ENCODE data around the gene NPNT. TPM values are rescaled to one million over a fixed set of nuclear protein-coding genes. Genes with fewer than 3 reads are reported as not detected.

NPNT gene
- total RNA-seq, 4 donors from 2014 or later: 15.6 to 53.8 (median 40.7) TPM

DNA sequence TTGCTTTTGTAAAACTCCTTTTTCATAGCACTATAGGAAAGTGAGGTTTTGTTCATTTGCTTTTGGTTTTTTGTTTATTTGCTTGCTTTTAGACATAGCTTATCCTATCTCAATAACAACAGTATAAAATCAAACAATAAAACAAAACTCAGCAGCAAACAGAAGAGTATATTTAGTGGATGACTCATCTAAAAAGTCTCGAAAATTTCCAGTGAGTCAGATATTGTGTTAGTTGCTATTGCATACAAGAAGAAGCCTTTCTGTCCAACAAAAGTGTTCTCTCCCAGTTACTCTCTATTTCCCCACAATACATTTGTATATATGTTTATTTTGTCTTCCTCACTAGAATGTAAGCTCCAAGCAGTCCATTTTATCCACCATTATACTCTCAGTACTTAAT, 36.0 kb upstream of the NPNT start:
- WGBS, 2 donors: 23 to 36% methylated on average over 1 of the region's 1 CpG
- Histone ChIP-seq H3K36me3 (peaks cover 0 to 16% (median 0%) of the 10 kb centered on the region in 3 donors), H3K4me1 (no peaks in the 10 kb centered on the region), H3K27ac (no peak overlapping the region), H3K4me3 (no peak overlapping the region), H3K27me3 (no peaks in the 10 kb centered on the region), H3K9me3 (peaks cover 0 to 57% (median 3%) of the 10 kb centered on the region in 4 donors)
- DNase-seq (ENCODE audit: low spot score in 2 of 2): no peak
- TF ChIP-seq, protein P1, sequence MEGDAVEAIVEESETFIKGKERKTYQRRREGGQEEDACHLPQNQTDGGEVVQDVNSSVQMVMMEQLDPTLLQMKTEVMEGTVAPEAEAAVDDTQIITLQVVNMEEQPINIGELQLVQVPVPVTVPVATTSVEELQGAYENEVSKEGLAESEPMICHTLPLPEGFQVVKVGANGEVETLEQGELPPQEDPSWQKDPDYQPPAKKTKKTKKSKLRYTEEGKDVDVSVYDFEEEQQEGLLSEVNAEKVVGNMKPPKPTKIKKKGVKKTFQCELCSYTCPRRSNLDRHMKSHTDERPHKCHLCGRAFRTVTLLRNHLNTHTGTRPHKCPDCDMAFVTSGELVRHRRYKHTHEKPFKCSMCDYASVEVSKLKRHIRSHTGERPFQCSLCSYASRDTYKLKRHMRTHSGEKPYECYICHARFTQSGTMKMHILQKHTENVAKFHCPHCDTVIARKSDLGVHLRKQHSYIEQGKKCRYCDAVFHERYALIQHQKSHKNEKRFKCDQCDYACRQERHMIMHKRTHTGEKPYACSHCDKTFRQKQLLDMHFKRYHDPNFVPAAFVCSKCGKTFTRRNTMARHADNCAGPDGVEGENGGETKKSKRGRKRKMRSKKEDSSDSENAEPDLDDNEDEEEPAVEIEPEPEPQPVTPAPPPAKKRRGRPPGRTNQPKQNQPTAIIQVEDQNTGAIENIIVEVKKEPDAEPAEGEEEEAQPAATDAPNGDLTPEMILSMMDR (IDR thresholded peaks at IDR 0.05): no peak
- TF ChIP-seq POLR2A (IDR thresholded peaks at IDR 0.05): no peak
- no peak for TF ChIP-seq EP300 (IDR thresholded peaks at IDR 0.05)

DNA sequence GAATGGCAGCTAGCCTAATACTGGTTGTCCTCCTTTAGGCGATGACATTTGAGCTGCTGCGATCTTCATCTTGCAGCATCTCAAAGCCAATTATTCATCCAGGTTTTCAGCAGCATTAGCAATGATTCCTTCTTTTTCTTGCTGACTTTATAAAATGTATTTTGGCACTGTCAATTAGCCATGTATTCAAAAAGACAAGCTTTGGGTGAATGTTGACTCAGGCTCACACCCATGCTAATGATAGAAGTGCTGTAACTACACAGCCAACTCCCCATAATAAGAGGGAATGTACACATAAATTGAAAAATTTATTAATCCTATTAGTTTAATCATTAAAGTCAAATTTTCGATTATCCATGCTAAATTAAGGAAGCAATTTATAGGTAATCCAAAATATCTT, 24.3 kb upstream of the NPNT start:
- H3K27me3 ChIP-seq: no peaks in the 10 kb centered on the region
- TF ChIP-seq EP300 (IDR thresholded peaks at IDR 0.05): no peak
- TF ChIP-seq, protein P1 (IDR thresholded peaks at IDR 0.05): no peak
- TF ChIP-seq POLR2A (IDR thresholded peaks at IDR 0.05): no peak
- WGBS, 2 donors: 81 to 90% methylated on average over 3 of the region's 3 CpGs
- H3K36me3 ChIP-seq: no peaks in the 10 kb centered on the region
- H3K4me1 ChIP-seq: no peaks in the 10 kb centered on the region
- no peaks in the 10 kb centered on the region for H3K9me3 ChIP-seq
- no peak for DNase-seq (ENCODE audit: low spot score in 2 of 2)
- H3K27ac ChIP-seq: no peak overlapping the region
- no peak overlapping the region for H3K4me3 ChIP-seq

DNA sequence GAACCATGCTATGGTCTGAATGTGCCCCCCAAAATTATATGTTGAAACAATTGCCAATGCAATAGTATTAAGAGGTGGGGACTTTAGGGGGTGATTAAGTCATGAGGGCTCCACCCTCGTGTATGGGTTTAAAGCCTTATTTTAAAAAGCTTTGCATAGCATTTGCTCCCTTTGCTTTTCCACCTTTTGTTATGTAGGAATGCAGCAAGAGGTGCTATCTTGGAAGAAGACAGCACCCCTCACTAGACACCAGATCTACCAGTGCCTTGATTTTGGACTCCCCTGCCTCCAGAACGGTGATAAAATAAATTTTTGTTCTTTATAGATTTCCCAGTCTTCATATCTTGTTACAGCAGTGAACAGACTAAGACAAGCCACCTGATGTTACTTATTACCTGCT, 23.3 kb upstream of the NPNT start:
- no peak overlapping the region for H3K4me3 ChIP-seq
- H3K27me3 ChIP-seq: no peaks in the 10 kb centered on the region
- no peak for TF ChIP-seq EP300 (IDR thresholded peaks at IDR 0.05)
- TF ChIP-seq, protein P1 (IDR thresholded peaks at IDR 0.05): no peak
- TF ChIP-seq POLR2A (IDR thresholded peaks at IDR 0.05): no peak
- no peak for DNase-seq (ENCODE audit: low spot score in 2 of 2)
- H3K4me1 ChIP-seq: no peaks in the 10 kb centered on the region
- H3K9me3 ChIP-seq: no peaks in the 10 kb centered on the region
- WGBS, 2 donors: 67 to 78% methylated on average over 2 of the region's 2 CpGs
- no peak overlapping the region for H3K27ac ChIP-seq
- H3K36me3 ChIP-seq: no peaks in the 10 kb centered on the region

DNA sequence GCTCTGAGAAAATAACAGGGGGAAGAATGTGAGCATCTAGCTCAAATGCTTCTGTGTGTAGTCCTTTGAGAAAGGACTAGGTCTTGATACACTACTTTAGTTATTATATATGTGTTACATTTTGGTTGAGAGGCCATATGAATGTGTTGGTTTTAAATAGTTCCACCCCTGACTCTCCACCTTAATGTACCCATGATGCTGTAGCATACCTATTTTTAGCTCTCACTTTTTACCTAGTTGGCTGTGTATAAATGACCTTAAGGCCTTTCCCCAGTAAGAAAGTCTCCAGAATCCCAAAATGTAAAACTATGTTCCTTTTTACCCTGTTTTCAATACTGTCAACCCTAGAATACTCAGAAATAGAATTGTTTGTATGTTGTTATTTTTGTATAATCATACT, 20.0 kb upstream of the NPNT start:
- no peak overlapping the region for H3K27ac ChIP-seq
- no peaks in the 10 kb centered on the region for H3K27me3 ChIP-seq
- no peaks in the 10 kb centered on the region for H3K4me1 ChIP-seq
- no peaks in the 10 kb centered on the region for H3K36me3 ChIP-seq
- TF ChIP-seq EP300 (IDR thresholded peaks at IDR 0.05): no peak
- TF ChIP-seq, protein P1 (IDR thresholded peaks at IDR 0.05): no peak
- TF ChIP-seq POLR2A (IDR thresholded peaks at IDR 0.05): no peak
- no peak for DNase-seq (ENCODE audit: low spot score in 2 of 2)
- no peak overlapping the region for H3K4me3 ChIP-seq
- H3K9me3 ChIP-seq: no peaks in the 10 kb centered on the region

DNA sequence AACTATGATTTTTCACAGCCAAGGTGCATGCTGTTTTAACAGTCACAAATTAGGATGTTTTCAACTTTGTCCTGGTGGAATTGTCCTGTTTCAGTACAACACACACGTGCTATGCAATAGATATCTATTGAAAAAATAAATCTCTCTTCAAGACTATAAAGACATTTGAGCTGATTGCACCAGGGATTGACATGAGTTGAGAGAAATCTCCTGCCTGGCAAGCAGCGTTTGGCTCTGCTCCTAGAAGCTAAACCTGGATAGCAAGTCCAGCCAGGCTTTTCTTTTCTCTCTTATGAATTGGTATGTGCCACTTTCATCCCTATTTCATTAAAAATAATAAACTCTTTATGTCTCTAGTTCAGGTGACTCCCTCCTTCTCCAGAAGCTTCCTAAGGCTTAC, 16.6 kb upstream of the NPNT start:
- H3K36me3 ChIP-seq: no peaks in the 10 kb centered on the region
- TF ChIP-seq, protein P1 (IDR thresholded peaks at IDR 0.05): no peak
- no peak for TF ChIP-seq POLR2A (IDR thresholded peaks at IDR 0.05)
- TF ChIP-seq EP300 (IDR thresholded peaks at IDR 0.05): no peak
- 58 to 83% methylated on average over 2 of the region's 2 CpGs for WGBS, 2 donors
- no peak overlapping the region for H3K4me3 ChIP-seq
- DNase-seq (ENCODE audit: low spot score in 2 of 2): no peak
- no peaks in the 10 kb centered on the region for H3K27me3 ChIP-seq
- H3K27ac ChIP-seq: no peak overlapping the region
- no peaks in the 10 kb centered on the region for H3K9me3 ChIP-seq
- no peaks in the 10 kb centered on the region for H3K4me1 ChIP-seq

All from tibial nerve (tissue), 4 donors.